ENCODE data around the gene DHX30.
"Not testable (repeated sequence)": the region's sequence is repeated elsewhere in the genome, so short reads cannot be mapped to it uniquely, and the experiment has no call there.

Gene DHX30, protein sequence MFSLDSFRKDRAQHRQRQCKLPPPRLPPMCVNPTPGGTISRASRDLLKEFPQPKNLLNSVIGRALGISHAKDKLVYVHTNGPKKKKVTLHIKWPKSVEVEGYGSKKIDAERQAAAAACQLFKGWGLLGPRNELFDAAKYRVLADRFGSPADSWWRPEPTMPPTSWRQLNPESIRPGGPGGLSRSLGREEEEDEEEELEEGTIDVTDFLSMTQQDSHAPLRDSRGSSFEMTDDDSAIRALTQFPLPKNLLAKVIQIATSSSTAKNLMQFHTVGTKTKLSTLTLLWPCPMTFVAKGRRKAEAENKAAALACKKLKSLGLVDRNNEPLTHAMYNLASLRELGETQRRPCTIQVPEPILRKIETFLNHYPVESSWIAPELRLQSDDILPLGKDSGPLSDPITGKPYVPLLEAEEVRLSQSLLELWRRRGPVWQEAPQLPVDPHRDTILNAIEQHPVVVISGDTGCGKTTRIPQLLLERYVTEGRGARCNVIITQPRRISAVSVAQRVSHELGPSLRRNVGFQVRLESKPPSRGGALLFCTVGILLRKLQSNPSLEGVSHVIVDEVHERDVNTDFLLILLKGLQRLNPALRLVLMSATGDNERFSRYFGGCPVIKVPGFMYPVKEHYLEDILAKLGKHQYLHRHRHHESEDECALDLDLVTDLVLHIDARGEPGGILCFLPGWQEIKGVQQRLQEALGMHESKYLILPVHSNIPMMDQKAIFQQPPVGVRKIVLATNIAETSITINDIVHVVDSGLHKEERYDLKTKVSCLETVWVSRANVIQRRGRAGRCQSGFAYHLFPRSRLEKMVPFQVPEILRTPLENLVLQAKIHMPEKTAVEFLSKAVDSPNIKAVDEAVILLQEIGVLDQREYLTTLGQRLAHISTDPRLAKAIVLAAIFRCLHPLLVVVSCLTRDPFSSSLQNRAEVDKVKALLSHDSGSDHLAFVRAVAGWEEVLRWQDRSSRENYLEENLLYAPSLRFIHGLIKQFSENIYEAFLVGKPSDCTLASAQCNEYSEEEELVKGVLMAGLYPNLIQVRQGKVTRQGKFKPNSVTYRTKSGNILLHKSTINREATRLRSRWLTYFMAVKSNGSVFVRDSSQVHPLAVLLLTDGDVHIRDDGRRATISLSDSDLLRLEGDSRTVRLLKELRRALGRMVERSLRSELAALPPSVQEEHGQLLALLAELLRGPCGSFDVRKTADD

DNA sequence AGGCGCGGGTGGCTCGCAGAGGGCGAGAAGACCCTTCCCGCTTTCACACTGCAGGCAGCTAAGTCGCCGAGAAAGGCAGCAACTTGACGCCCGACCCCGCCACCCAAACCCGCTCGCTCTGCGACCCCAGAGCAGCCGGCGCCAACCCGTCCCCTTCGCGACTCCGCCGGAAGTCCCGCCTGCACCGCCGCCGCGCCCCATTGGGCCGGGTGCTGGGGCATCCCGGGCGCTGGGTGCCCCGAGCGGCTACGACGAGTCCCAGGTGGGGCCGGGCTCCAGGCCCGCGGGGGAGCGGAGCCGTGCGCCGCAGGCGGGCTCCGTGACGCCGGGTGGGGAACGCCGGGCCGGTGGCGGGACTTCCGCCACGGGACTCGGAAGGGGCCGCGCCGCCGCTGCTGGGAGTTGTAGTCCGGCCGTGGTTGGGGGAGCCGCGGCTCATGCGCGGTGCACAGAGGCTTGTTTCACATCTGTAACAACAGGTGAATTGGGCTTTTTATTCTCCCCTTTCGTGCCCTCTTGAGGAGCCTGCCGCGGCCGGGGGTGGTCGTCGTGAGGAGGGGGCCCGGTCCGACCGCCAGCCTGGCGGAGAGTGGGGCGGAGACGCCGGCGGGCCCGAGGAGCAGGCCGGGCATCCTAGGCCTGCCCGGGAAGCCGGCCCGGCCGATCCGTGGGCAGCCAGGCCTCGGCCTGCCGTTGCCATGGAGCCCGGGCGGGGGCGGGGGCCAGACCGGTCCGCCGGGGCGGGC, at the start of gene DHX30:
Gene DHX30 (plus strand): TSS at position 405 of the 746 bp plus-strand sequence. CDS start 7,546 bp downstream, outside the sequence.
- peak; percentile 90 for DNase-seq

DNA sequence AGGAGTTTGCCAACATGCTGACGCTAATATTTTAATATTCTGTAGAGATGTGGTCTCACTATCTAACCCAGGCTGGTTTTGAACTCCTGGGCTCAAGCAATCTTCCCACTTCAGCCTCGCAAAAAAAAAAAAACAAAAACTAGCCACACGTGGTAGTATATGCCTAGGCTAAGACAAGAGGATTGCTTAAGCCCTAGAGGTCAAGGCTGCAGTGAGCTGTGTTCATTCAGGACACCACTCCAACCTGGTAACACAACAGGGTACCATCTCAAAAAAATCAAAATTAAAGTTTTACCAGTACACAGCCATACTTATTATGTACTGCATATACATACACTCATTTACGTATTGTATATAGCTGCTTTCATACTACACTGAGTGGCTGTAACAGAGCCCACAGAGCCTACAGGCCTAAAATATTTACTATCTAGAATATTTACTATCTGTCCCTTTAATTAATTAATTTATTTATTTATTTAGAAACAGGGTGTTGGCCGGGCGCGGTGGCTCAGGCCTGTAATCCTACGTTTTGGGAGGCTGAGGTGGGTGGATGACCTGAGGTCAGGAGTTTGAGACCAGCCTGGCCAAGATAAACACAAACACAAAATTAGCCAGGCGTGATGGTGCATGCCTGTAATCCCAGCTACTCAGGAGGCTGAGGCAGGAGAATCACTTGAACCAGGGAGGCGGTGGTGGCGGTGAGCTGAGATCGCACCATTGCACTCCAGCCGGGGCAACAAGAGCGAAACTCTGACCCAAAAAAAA, 44.5 kb upstream of the DHX30 start:
- no peak for DNase-seq

DNA sequence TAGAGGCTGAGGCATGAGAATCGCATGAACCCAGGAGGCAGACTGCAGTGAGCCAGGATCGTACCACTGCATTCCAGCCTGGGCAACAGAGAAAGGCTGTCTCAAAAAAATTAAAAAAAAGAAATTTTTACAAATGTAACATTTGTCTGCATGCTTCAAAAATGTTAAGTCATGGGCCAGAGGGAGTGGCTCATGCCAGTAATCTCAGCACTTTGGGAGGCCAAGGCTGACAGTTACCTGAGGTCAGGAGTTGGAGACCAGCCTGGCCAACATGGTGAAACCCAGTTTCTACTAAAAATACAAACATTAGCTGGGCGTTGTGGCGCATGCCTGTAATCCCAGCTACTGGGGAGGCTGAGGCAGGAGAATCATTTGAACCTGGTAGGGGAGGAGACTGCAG, 42.7 kb upstream of the DHX30 start:
- DNase-seq, result not testable (repeated sequence)

GRCh38 chr3:47761046-47761445, 41.9 kb upstream of the DHX30 start:
- DNase-seq, result no peak

GRCh38 chr3:47762233-47762632, 40.7 kb upstream of the DHX30 start:
- no peak for DNase-seq

DNA sequence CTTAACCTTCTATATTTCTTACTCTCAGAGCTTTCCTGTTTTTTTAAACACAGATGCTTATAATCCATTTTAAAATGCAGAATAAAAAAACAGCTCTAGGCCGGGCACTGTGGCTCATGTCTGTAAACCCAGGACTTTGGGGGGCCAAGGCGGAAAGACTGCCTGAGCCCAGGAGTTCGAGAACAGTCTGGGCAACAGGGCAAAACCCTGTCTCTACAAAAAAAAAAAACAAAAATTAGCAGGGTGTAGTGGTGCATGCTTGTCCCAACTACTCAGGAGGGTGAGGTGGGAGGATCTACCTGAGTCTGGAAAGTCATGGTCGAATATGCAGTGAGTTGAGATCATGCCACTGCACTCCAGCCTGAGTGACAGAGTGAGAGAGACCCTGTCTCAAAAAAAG, 36.8 kb upstream of the DHX30 start:
- no peak for DNase-seq

GRCh38 chr3:47772047-47772446, 30.9 kb upstream of the DHX30 start:
- no peak for DNase-seq

DNA sequence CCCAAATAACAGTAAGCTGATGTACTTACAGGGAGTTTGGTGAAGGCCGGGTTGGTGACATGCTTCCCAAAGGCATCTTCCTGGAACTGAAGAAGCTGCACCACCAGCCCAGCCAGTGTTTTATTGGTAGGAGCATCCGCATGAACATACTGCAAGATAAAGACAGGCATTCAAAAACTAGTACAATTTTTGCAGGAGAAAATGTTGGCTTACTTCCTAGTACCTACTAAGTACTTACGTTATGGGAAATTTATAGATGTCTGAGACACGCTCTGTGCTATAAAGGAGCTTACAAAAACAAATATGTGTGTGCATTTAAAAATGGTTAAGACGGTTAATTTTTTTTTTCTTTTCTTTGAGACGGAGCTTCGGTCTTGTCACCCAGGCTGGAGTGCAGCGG, 30.1 kb upstream of the DHX30 start:
- DNase-seq, result no peak

- DNase-seq, result no peak
Observed at GRCh38 chr3:47778746-47779145, 24.2 kb upstream of the DHX30 start.

DNA sequence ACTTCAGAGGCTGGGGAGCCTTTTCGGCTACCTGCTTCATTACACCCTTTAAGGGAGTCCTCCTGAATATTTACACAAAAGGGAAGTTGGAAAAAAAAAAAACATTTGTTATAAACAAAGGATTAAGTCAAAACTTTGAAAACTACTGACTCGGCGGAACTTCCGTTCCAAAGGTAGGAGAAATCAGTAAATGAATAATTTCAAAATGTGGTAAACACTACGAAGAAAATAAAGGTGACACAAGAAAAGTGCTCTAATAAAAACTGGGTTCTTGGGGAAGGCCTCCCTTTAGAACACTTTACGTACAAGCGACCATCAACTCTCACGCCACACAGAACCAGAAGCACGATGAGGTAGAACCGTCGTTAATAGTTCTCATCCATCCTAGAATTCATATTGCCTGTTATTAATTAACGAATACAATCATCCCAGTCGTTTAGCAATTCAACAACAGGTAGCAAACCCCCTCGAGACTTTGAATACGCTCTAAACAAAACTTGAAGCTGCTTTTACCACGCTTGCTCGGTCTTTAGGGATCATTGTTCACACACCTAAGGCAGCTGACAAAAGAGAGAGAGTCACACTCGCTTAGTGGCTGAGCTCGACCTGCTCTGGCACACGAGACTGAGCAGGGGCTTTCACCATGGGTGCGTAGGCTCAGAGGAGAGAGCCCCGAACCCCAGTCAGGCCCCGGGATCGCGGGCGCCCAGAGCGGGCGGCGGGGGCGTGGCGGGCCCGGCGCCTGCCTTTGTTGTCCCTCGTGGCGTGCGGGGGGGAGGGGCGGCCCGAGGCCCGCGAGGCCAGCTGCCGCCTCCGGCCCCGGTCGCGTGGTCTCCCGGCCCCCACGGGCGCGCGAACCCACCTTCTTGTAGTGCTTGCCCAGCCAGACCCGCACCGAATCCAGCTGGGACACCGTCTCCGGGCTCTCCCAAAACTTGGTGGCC, 21.9 kb upstream of the DHX30 start:
- DNase-seq, result peak; percentile 78

GRCh38 chr3:47781685-47782445, 21.1 kb upstream of the DHX30 start, which contains the start of gene SMARCC1:
SMARCC1 (minus strand) TSS chr3:47781893; CDS start chr3:47781797, 96 bp downstream.
- peak; percentile 98 for DNase-seq

DNA sequence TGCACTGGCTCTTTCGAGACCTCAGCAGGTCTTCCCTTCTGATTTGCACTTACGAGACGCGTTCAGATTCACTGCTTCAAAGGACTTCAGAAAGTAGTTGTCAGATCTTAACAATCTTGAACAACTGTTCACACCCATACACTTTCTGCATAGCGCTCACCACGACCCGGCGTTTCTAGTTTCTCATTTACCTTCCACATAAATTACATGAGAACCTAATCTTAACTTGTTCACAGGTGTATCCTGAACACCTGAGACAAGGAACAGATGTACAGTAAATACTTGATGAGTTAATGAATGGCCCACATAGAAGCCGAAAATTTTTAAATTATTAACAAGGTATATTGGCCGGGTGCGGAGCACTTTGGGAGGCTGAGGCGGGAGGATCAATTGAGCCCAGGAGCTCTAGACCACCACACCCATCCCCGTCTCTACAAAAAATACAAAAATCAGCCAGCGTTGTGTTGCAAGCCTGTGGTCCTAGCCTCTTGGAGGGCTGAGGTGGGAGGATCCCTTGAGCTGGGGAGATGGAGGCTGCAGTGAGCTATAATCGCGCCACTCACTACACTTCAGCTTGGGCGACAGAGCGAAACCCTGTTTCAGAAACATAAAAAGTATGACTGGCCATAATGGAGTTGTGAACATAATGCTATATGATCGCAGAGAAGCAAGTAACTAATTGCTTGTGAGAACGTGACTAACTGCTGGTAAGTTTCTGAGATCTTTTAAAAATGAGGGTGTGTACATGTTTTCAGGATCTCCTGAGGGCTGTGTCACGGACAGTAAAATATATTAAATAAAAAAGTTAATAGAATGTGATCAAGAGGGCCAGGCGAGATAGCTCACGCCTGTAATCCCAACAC, 20.3 kb upstream of the DHX30 start:
- no peak for DNase-seq

DNA sequence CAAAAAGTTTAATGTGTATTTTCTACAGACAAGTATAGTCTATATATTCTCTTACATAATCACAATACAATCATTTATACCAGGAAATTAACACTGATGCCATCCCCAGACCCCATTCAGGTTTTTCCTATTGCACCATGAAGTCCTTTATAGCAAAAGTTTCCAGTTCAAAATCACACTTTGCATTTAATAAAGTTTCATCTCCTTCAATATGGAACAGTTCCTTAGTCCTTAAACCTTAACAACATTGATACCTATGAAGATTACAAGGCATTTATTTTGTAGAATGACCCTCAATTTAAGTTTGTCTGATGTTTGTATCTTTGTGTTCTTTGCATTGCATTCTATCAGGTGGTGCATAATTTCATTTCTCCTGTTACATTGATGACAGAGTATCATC, 19.3 kb upstream of the DHX30 start:
- DNase-seq, result no peak

GRCh38 chr3:47791193-47791855, 11.6 kb upstream of the DHX30 start:
- DNase-seq, result no peak

GRCh38 chr3:47792699-47793098, 10.2 kb upstream of the DHX30 start:
- no peak for DNase-seq

GRCh38 chr3:47794544-47794943, 8.4 kb upstream of the DHX30 start:
- no peak for DNase-seq

- no peak for DNase-seq
Observed at GRCh38 chr3:47799733-47800132, 3.2 kb upstream of the DHX30 start.

- no peak for DNase-seq
Observed at GRCh38 chr3:47803480-47804025, 615 bp downstream of the DHX30 start.

Data from stimulated activated CD8-positive, alpha-beta memory T cell treated with anti-CD3 and anti-CD28 coated beads, Interleukin-4, amount 100 ng/mL, for 48 hours (primary cell).